ENCODE results near the gene DNASE1L3. TPM values are rescaled to one million over a fixed set of nuclear protein-coding genes. Genes with fewer than 3 reads are reported as not detected.

The DNASE1L3 gene
- total and polyA plus RNA-seq, 2 donors (not counting 3 experiments of a cell fraction or from before 2014, with no cell fraction given) = 0.95 to 1.3 TPM

DNA sequence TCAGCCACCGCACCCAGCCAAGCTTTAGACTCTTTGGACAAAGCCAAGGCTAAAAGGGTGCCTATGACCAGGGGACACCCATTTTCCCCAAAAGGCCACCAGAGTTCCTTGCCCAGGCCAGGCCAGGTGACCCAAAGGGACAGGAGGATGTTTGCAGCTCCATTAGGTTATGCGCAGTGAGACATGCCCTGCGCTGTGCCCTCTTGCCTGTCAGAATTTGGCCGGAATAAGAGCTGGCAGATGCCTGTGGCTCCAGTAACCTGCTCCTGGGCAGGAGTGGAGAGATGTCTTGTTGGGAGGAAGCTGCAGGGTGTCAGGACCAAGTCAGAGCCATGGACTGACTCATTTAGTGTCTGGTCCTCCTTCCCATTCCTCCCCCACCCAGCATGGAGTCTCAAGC lies 20.5 kb downstream of the DNASE1L3 start:
- dilution Hi-C loops (cut with MboI; ENCODE audit: extremely low pct_ligation_motif_present, low sequenced_read_pairs) = loop anchor here (10.0 kb wide), 1 partner anchor 115 kb away; the partner anchor contains the start of genes HTD2 and RPP14

DNA sequence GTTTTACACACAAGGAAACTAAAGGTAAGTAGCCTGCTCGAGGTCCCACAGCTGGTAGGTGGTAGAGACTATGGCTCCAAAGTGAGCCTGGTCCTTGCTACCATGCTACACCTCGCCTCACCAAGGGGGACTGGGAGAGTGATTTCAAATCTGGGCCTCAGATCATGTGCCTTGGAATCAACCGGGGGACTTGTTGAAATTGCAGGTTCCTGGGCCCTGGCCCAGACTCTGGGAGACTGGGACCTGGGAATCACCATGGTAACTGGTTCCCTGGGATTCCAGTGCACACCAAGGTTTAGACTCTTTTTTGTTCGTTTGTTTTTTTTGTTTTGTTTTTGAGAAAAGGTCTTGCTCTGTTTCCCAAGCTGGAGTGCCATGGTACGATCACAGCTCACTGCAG lies 21.1 kb downstream of the DNASE1L3 start:
- Histone ChIP-seq H3K9me3 (replicated peaks; ENCODE audit: control insufficient read depth, insufficient read depth, low read length) (no peaks in the 10 kb centered on the region), H3K79me2 (ENCODE audit: control insufficient read depth, insufficient read depth, low read length) (no peaks in the 10 kb centered on the region), H3K36me3 (ENCODE audit: control insufficient read depth in 2 of 2, extremely low read depth in 1 of 2, insufficient read depth in 2 of 2, low read length in 2 of 2) (no peaks in the 10 kb centered on the region), H4K20me1 (replicated peaks; ENCODE audit: control insufficient read depth, extremely low read depth, insufficient read depth, low read length) (no peaks in the 10 kb centered on the region), H2AFZ (ENCODE audit: low read depth, low read length) (no peak overlapping the region), H3K9ac (replicated peaks; ENCODE audit: extremely low read depth, insufficient read depth, low read length) (no peak overlapping the region), H3K4me2 (ENCODE audit: insufficient read depth, low read length) (no peak overlapping the region), H3K27me3 (ENCODE audit: control insufficient read depth in 2 of 2, insufficient read depth in 2 of 2, low read length in 2 of 2) (no peaks in the 10 kb centered on the region), H3K4me3 (replicated peaks in 1 of 3; ENCODE audit: insufficient read depth in 1 of 3, low read depth in 1 of 3, low read length in 3 of 3) (no peak overlapping the region), H3K9me1 (replicated peaks; ENCODE audit: control insufficient read depth, extremely low read depth, insufficient read depth, low read length) (no peaks in the 10 kb centered on the region), H3K4me1 (ENCODE audit: control insufficient read depth, extremely low read depth, insufficient read depth, low read length) (no peaks in the 10 kb centered on the region), H3K27ac (ENCODE audit: insufficient read depth, low read depth, low read length) (no peak overlapping the region)
- FAIRE-seq = no peak
- no peak for TF ChIP-seq GATA2 (IDR thresholded peaks at IDR 0.05; ENCODE audit: insufficient read depth, insufficient read length, low read depth, low read length)
- TF ChIP-seq, protein P1, sequence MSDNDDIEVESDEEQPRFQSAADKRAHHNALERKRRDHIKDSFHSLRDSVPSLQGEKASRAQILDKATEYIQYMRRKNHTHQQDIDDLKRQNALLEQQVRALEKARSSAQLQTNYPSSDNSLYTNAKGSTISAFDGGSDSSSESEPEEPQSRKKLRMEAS (IDR thresholded peaks at IDR 0.05; ENCODE audit: insufficient read depth, insufficient read length) = no peak
- TF ChIP-seq POLR2A (IDR thresholded peaks at IDR 0.05; ENCODE audit: low read depth, low read length) = no peak
- no peak for TF ChIP-seq FOS (IDR thresholded peaks at IDR 0.05; ENCODE audit: borderline replicate concordance, insufficient read depth, low read length)
- no peak for TF ChIP-seq POLR2AphosphoS5 (IDR thresholded peaks at IDR 0.05; ENCODE audit: insufficient read depth, low read depth, low read length)
- TF ChIP-seq, protein P2, sequence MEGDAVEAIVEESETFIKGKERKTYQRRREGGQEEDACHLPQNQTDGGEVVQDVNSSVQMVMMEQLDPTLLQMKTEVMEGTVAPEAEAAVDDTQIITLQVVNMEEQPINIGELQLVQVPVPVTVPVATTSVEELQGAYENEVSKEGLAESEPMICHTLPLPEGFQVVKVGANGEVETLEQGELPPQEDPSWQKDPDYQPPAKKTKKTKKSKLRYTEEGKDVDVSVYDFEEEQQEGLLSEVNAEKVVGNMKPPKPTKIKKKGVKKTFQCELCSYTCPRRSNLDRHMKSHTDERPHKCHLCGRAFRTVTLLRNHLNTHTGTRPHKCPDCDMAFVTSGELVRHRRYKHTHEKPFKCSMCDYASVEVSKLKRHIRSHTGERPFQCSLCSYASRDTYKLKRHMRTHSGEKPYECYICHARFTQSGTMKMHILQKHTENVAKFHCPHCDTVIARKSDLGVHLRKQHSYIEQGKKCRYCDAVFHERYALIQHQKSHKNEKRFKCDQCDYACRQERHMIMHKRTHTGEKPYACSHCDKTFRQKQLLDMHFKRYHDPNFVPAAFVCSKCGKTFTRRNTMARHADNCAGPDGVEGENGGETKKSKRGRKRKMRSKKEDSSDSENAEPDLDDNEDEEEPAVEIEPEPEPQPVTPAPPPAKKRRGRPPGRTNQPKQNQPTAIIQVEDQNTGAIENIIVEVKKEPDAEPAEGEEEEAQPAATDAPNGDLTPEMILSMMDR (IDR thresholded peaks at IDR 0.05; ENCODE audit: extremely low read depth in 1 of 2, insufficient read depth in 1 of 2, low read depth in 1 of 2, low read length in 2 of 2) = no peak
- TF ChIP-seq MYC (IDR thresholded peaks at IDR 0.05; ENCODE audit: low read depth, low read length) = no peak
- TF ChIP-seq EZH2 (IDR thresholded peaks at IDR 0.05; ENCODE audit: borderline replicate concordance, low read depth, low read length, severe bottlenecking) = no peak
- no peak for TF ChIP-seq JUN (IDR thresholded peaks at IDR 0.05; ENCODE audit: borderline replicate concordance, insufficient read depth, insufficient read length, low read depth)
- DNase-seq (ENCODE audit: low read depth, low spot score) = no peak
- ChIA-PET CTCF (interaction anchor here (0.9 to 10.8 kb wide), 9 partner anchors 9 to 117 kb away, joined by 3 to 369 read pairs (median 7); partner anchors contain the start of genes ABHD6, HTD2 and RPP14), POLR2A (no interaction called here)
- intact Hi-C loops (cut with micrococcal nuclease) (loop anchor here (5.0 kb wide), 1 partner anchor 438 kb away; no protein-coding TSS in a partner anchor), dilution Hi-C loops (cut with MboI; ENCODE audit: extremely low pct_ligation_motif_present, low sequenced_read_pairs) (loop anchor here (10.0 kb wide), 1 partner anchor 115 kb away; the partner anchor contains the start of genes HTD2 and RPP14)
- no TSS peak for BruUV-seq (replicated peaks)

More for the DNA sequence above, 20.5 kb downstream of the DNASE1L3 start:
- TF ChIP-seq EZH2 (IDR thresholded peaks at IDR 0.05; ENCODE audit: borderline replicate concordance, low read depth, low read length, severe bottlenecking) (no peak), JUN (IDR thresholded peaks at IDR 0.05; ENCODE audit: borderline replicate concordance, insufficient read depth, insufficient read length, low read depth) (no peak), POLR2AphosphoS5 (IDR thresholded peaks at IDR 0.05; ENCODE audit: insufficient read depth, low read depth, low read length) (no peak), MYC (IDR thresholded peaks at IDR 0.05; ENCODE audit: low read depth, low read length) (no peak)
- TF ChIP-seq, protein P1 (IDR thresholded peaks at IDR 0.05; ENCODE audit: insufficient read depth, insufficient read length) = no peak
- no peaks in the 10 kb centered on the region for H3K79me2 ChIP-seq (ENCODE audit: control insufficient read depth, insufficient read depth, low read length)
- H3K27ac ChIP-seq (ENCODE audit: insufficient read depth, low read depth, low read length) = no peak overlapping the region
- H3K36me3 ChIP-seq (ENCODE audit: control insufficient read depth in 2 of 2, extremely low read depth in 1 of 2, insufficient read depth in 2 of 2, low read length in 2 of 2) = no peaks in the 10 kb centered on the region
- no peaks in the 10 kb centered on the region for H3K4me1 ChIP-seq (ENCODE audit: control insufficient read depth, extremely low read depth, insufficient read depth, low read length)
- DNase-seq (ENCODE audit: low read depth, low spot score) (no peak), FAIRE-seq (no peak)
- H3K9me3 ChIP-seq (replicated peaks; ENCODE audit: control insufficient read depth, insufficient read depth, low read length) = no peaks in the 10 kb centered on the region
- H3K4me3 ChIP-seq (replicated peaks in 1 of 3; ENCODE audit: insufficient read depth in 1 of 3, low read depth in 1 of 3, low read length in 3 of 3) = no peak overlapping the region
- no peak overlapping the region for H3K4me2 ChIP-seq (ENCODE audit: insufficient read depth, low read length)
- no peak overlapping the region for H2AFZ ChIP-seq (ENCODE audit: low read depth, low read length)
- intact Hi-C loops (cut with micrococcal nuclease) = no loop called here
- H3K27me3 ChIP-seq (ENCODE audit: control insufficient read depth in 2 of 2, insufficient read depth in 2 of 2, low read length in 2 of 2) = no peaks in the 10 kb centered on the region
- CTCF ChIA-PET = interaction anchor here (0.9 to 10.8 kb wide), 7 partner anchors 9 to 116 kb away, joined by 3 to 369 read pairs (median 80); partner anchors contain the start of genes ABHD6, HTD2 and RPP14
- H3K9me1 ChIP-seq (replicated peaks; ENCODE audit: control insufficient read depth, extremely low read depth, insufficient read depth, low read length) = no peaks in the 10 kb centered on the region
- H3K9ac ChIP-seq (replicated peaks; ENCODE audit: extremely low read depth, insufficient read depth, low read length) = no peak overlapping the region
- POLR2A ChIA-PET = interaction anchor here (0.6 kb wide), 1 partner anchor 108 kb away, joined by 5 read pairs; no protein-coding TSS in a partner anchor
- H4K20me1 ChIP-seq (replicated peaks; ENCODE audit: control insufficient read depth, extremely low read depth, insufficient read depth, low read length) = no peaks in the 10 kb centered on the region
- no TSS peak for BruUV-seq (replicated peaks)

Data from endothelial cell of umbilical vein (primary cell).